ENCODE results near the gene CMPK2. TPM values are rescaled to one million over a fixed set of nuclear protein-coding genes. Genes with fewer than 3 reads are reported as not detected.

Gene CMPK2
- total and polyA plus RNA-seq, 9 of the 15 experiments (the other 6 are each of a cell fraction or from before 2014, with no cell fraction given): 2.6 to 10.5 (median 5.0) TPM

GRCh38 chr2:6823111-6823510 is 42.6 kb downstream of the CMPK2 start:
- ChIA-PET CTCF (ENCODE audit: low intra/inter-chr PET ratio) (no interaction called here), POLR2A (interaction anchor here (1.1 kb wide), 1 partner anchor 228 kb away, joined by 3 read pairs; no protein-coding TSS in a partner anchor)
- Histone ChIP-seq H2AFZ (ENCODE audit: low read depth, low read length) (0 out of 2 replicates have a peak overlapping the region, but pooled peaks have one; percentile 24), H3K79me2 (ENCODE audit: control insufficient read depth, insufficient read depth, low read length) (no peaks in the 10 kb centered on the region), H4K20me1 (replicated peaks; ENCODE audit: control insufficient read depth, insufficient read depth, low read length) (no peaks in the 10 kb centered on the region), H3K9me1 (ENCODE audit: control insufficient read depth, insufficient read depth, low read length) (no peaks in the 10 kb centered on the region), H3K9ac (ENCODE audit: insufficient read depth in 1 of 2, low read depth in 2 of 2, low read length in 2 of 2) (no peak overlapping the region), H3K27me3 (ENCODE audit: control insufficient read depth in 2 of 2, insufficient read depth in 2 of 2, low read length in 2 of 2) (peaks cover 11 to 16% of the 10 kb centered on the region in 2 experiments; a peak in 4 of 5 replicates), H3K4me1 (replicated peaks in 1 of 2; ENCODE audit: control insufficient read depth in 2 of 2, insufficient read depth in 2 of 2, low read length in 2 of 2) (peaks cover 0 to 3% of the 10 kb centered on the region in 2 experiments; a peak in 1 of 5 replicates), H3K36me3 (ENCODE audit: control insufficient read depth, insufficient read depth, low read length) (no peaks in the 10 kb centered on the region), H3K4me3 (no peak overlapping the region), H3K9me3 (replicated peaks; ENCODE audit: control insufficient read depth, insufficient read depth, low read depth, low read length) (no peaks in the 10 kb centered on the region; the same call in 1 of the 2 replicates), H3K27ac (ENCODE audit: extremely low read depth, low read depth, low read length) (no peak overlapping the region), H3K4me2 (ENCODE audit: insufficient read depth, low read length) (no peak overlapping the region)
- ATAC-seq (no peak), FAIRE-seq (no peak), DNase-seq (ENCODE audit: extremely low read depth in 1 of 4, low spot score in 3 of 4) (no peak)
- intact Hi-C loops (cut with micrococcal nuclease): no loop called here
- in situ Hi-C loops (cut with MboI): no loop called here
- TF ChIP-seq CHAMP1 (IDR thresholded peaks at IDR 0.05) (no peak), PYGO2 (tag; IDR thresholded peaks at IDR 0.05) (no peak), ZNF444 (CRISPR knock-in tag; IDR thresholded peaks at IDR 0.05) (no peak), KDM4B (IDR thresholded peaks at IDR 0.05; ENCODE audit: borderline replicate concordance in 2 of 2, low read depth in 1 of 2) (no peak), ZNF384 (IDR thresholded peaks at IDR 0.05; ENCODE audit: low read depth, low read length) (no peak), NEUROD1 (IDR thresholded peaks at IDR 0.05; ENCODE audit: borderline replicate concordance, low read depth, low read length, partially characterized antibody) (no peak), ZNF408 (CRISPR knock-in tag; IDR thresholded peaks at IDR 0.05; ENCODE audit: low read depth) (no peak), MTA1 (IDR thresholded peaks at IDR 0.05; ENCODE audit: borderline replicate concordance) (no peak), CBFA2T3 (IDR thresholded peaks at IDR 0.05) (no peak), E2F8 (IDR thresholded peaks at IDR 0.05; ENCODE audit: low read depth, partially characterized antibody) (no peak), ZNF324 (CRISPR knock-in tag; IDR thresholded peaks at IDR 0.05) (no peak), ZNF589 (CRISPR knock-in tag; IDR thresholded peaks at IDR 0.05; ENCODE audit: low read depth) (no peak), NCOA4 (IDR thresholded peaks at IDR 0.05; ENCODE audit: partially characterized antibody) (no peak)
- BruUV-seq (replicated peaks): no TSS peak
- WGBS (ENCODE audit: insufficient coverage, low coverage, missing lambda C conversion rate): 2% methylated on average over 5 of the region's 5 CpGs

Measured in K562 (cell line).